ENCODE results near the gene ATAD5. TPM values are rescaled to one million over a fixed set of nuclear protein-coding genes. Genes with fewer than 3 reads are reported as not detected.

ATAD5 gene
- total and polyA plus RNA-seq, 2 of the 13 experiments (the other 11 are each of a cell fraction or from before 2014, with no cell fraction given) = 1.8 to 10.7 TPM

GRCh38 chr17:30831663-30832437, at the start of gene ATAD5 (continued):
- peak; percentile 22; the same call in 1 of the 2 replicates for TF ChIP-seq FOXP4 (CRISPR knock-in tag; IDR thresholded peaks at IDR 0.05)
- TF ChIP-seq HNRNPL (IDR thresholded peaks at IDR 0.05; ENCODE audit: low read depth, low read length) = no peak
- peak; percentile 40; the same call in 1 of the 2 replicates for TF ChIP-seq DRAP1 (CRISPR knock-in tag; IDR thresholded peaks at IDR 0.05)
- TF ChIP-seq ZNF747 (CRISPR knock-in tag; IDR thresholded peaks at IDR 0.05; ENCODE audit: borderline replicate concordance) = peak; percentile 62
- TF ChIP-seq ZFP91 (CRISPR knock-in tag; IDR thresholded peaks at IDR 0.05; ENCODE audit: borderline replicate concordance) = peak; percentile 90
- TF ChIP-seq, protein P1, sequence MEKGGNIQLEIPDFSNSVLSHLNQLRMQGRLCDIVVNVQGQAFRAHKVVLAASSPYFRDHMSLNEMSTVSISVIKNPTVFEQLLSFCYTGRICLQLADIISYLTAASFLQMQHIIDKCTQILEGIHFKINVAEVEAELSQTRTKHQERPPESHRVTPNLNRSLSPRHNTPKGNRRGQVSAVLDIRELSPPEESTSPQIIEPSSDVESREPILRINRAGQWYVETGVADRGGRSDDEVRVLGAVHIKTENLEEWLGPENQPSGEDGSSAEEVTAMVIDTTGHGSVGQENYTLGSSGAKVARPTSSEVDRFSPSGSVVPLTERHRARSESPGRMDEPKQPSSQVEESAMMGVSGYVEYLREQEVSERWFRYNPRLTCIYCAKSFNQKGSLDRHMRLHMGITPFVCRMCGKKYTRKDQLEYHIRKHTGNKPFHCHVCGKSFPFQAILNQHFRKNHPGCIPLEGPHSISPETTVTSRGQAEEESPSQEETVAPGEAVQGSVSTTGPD (CRISPR knock-in tag; IDR thresholded peaks at IDR 0.05) = no peak
- no peak for TF ChIP-seq SMARCC2 (IDR thresholded peaks at IDR 0.05)
- no peak for TF ChIP-seq ZFYVE20 (CRISPR knock-in tag; IDR thresholded peaks at IDR 0.05; ENCODE audit: borderline replicate concordance, low read depth)
- TF ChIP-seq FOSL1 (CRISPR knock-in tag; IDR thresholded peaks at IDR 0.05; ENCODE audit: borderline replicate concordance) = peak; percentile 28; the same call in 1 of the 2 replicates
- TF ChIP-seq SMC3 (IDR thresholded peaks at IDR 0.05; ENCODE audit: low read length) = no peak
- no peak for TF ChIP-seq HMG20A (CRISPR knock-in tag; IDR thresholded peaks at IDR 0.05; ENCODE audit: borderline replicate concordance)
- no peak for TF ChIP-seq ZFP37 (CRISPR knock-in tag; IDR thresholded peaks at IDR 0.05; ENCODE audit: borderline replicate concordance)
- peak; percentile 73 for TF ChIP-seq YY1 (IDR thresholded peaks at IDR 0.05; ENCODE audit: insufficient read depth, insufficient replicate concordance, low read depth, low read length)
- TF ChIP-seq ZNF383 (CRISPR knock-in tag; IDR thresholded peaks at IDR 0.05; ENCODE audit: borderline replicate concordance) = peak; percentile 33; the same call in 1 of the 2 replicates
- TF ChIP-seq ZNF232 (CRISPR knock-in tag; IDR thresholded peaks at IDR 0.05; ENCODE audit: borderline replicate concordance) = peak; percentile 89; the same call in 1 of the 2 replicates
- TF ChIP-seq, protein P2, sequence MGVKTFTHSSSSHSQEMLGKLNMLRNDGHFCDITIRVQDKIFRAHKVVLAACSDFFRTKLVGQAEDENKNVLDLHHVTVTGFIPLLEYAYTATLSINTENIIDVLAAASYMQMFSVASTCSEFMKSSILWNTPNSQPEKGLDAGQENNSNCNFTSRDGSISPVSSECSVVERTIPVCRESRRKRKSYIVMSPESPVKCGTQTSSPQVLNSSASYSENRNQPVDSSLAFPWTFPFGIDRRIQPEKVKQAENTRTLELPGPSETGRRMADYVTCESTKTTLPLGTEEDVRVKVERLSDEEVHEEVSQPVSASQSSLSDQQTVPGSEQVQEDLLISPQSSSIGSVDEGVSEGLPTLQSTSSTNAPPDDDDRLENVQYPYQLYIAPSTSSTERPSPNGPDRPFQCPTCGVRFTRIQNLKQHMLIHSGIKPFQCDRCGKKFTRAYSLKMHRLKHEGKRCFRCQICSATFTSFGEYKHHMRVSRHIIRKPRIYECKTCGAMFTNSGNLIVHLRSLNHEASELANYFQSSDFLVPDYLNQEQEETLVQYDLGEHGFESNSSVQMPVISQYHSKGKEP (CRISPR knock-in tag; IDR thresholded peaks at IDR 0.05) = no peak
- TF ChIP-seq SP4 (CRISPR knock-in tag; IDR thresholded peaks at IDR 0.05) = peak; percentile 91
- TF ChIP-seq PCBP2 (optimal IDR thresholded peaks at IDR 0.05; ENCODE audit: low read depth, low read length, poor library complexity, severe bottlenecking) = no peak
- TF ChIP-seq SALL2 (CRISPR knock-in tag; IDR thresholded peaks at IDR 0.05) = no peak; the same call in 1 of the 2 replicates
- no peak for TF ChIP-seq FOXP1 (IDR thresholded peaks at IDR 0.05)
- no peak for TF ChIP-seq FOXP1 (CRISPR knock-in tag; IDR thresholded peaks at IDR 0.05)

Data from HepG2 (cell line).